SK-N-SH (cell line): ENCODE results near the gene ZNF526. TPM values are rescaled to one million over a fixed set of nuclear protein-coding genes. Genes with fewer than 3 reads are reported as not detected.

Experiments
- CTCF ChIA-PET: fragments of 300-600, 350-600 bp; formaldehyde crosslinking; extraction: SDS; loops from one replicate; lab custom pipeline; 2021; lab: Yijun Ruan, JAX
- POLR2A ChIA-PET: fragments of 350-600 bp; sonication (Branson Sonifier 250); formaldehyde crosslinking; extraction: SDS; loops from one replicate; lab custom pipeline; 2020; ENCODE audit warnings: antibody characterized with exemption, inconsistent platforms; lab: Yijun Ruan, JAX
- DNase-seq: peaks from one replicate; pipeline ENCODE4 v3.0.0; 2012
- H2AFZ ChIP-seq: fragments of 200-600 bp; sonication (generic); 2 replicates; pipeline ENCODE4 v1.8.1; 2016; ENCODE audit warnings: antibody characterized with exemption, mild to moderate bottlenecking, low read depth
- H3F3A ChIP-seq: fragments of 200-600 bp; sonication (generic); replicated peaks from 2 replicates; pipeline ENCODE3; 2016; ENCODE audit warnings: antibody characterized with exemption, mild to moderate bottlenecking; ENCODE audit not compliant: insufficient read depth
- H3K27ac ChIP-seq, 2 experiments: fragments of 200-500 bp in 1 of 2; fragments of 200-600 bp in 1 of 2; sonication (Bioruptor generic) in 1 of 2; sonication (generic), shearing (Covaris generic) in 1 of 2; 2 replicates each; pipeline versions ENCODE4 v1.5.1 to v1.6.1; 2014 to 2016; ENCODE audit warnings: low read depth in 2 of 2, inconsistent platforms in 1 of 2, low read length in 1 of 2, mild to moderate bottlenecking in 1 of 2, mixed read lengths in 1 of 2
- H3K27me3 ChIP-seq: fragments of 200-600 bp; sonication (generic), shearing (Covaris generic); 2 replicates; pipeline ENCODE4 v1.6.1; 2016; ENCODE audit warnings: mixed run types; ENCODE audit not compliant: insufficient read depth
- H3K36me3 ChIP-seq, 2 experiments: fragments of 200-500 bp in 1 of 2; fragments of 200-600 bp in 1 of 2; sonication (Bioruptor generic) in 1 of 2; sonication (generic) in 1 of 2; replicated peaks in 1 of 2; 2 replicates each; pipeline versions ENCODE3 to v1.5.1; 2014 to 2016; ENCODE audit warnings: low read length in 1 of 2, mild to moderate bottlenecking in 1 of 2; ENCODE audit not compliant: insufficient read depth in 2 of 2, control insufficient read depth in 1 of 2
- H3K4me1 ChIP-seq, 2 experiments: fragments of 200-500 bp in 1 of 2; fragments of 200-600 bp in 1 of 2; sonication (Bioruptor generic) in 1 of 2; sonication (generic), shearing (Covaris generic) in 1 of 2; 2 replicates each; pipeline versions ENCODE4 v1.5.1 to v1.6.1; 2014 to 2016; ENCODE audit warnings: low read depth in 1 of 2, low read length in 1 of 2, mixed run types in 1 of 2; ENCODE audit not compliant: insufficient read depth in 2 of 2, control insufficient read depth in 1 of 2
- H3K4me2 ChIP-seq: fragments of 200-600 bp; sonication (generic), shearing (Covaris generic); 2 replicates; pipeline ENCODE4 v1.6.1; 2017; ENCODE audit warnings: mixed run types
- H3K4me3 ChIP-seq, 2 experiments: fragments of 200-500 bp in 1 of 2; fragments of 200-600 bp in 1 of 2; sonication (Bioruptor generic) in 1 of 2; sonication (generic), shearing (Covaris generic) in 1 of 2; 2 replicates each; pipeline versions ENCODE4 v1.5.1 to v1.8.1; 2014 to 2016; ENCODE audit warnings: low read depth in 2 of 2, inconsistent platforms in 1 of 2, low read length in 1 of 2, mild to moderate bottlenecking in 1 of 2, mixed read lengths in 1 of 2, moderate library complexity in 1 of 2
- H3K79me2 ChIP-seq: fragments of 200-600 bp; sonication (generic); 2 replicates; pipeline ENCODE4 v1.8.1; 2017; ENCODE audit warnings: mild to moderate bottlenecking; ENCODE audit not compliant: insufficient read depth
- H3K9ac ChIP-seq: fragments of 200-600 bp; sonication (generic); 2 replicates; pipeline ENCODE4 v1.6.1; 2017; ENCODE audit warnings: mixed run types
- H3K9me2 ChIP-seq: fragments of 200-600 bp; sonication (generic); 2 replicates; pipeline ENCODE4 v1.6.1; 2017; ENCODE audit warnings: mixed run types
- H3K9me3 ChIP-seq: fragments of 200-600 bp; sonication (generic); 2 replicates; pipeline ENCODE4 v1.6.1; 2017; ENCODE audit warnings: mixed run types, mild to moderate bottlenecking, moderate library complexity
- H4K20me1 ChIP-seq: fragments of 200-600 bp; sonication (generic); 2 replicates; pipeline ENCODE4 v1.6.1; 2017; ENCODE audit warnings: mild to moderate bottlenecking, mixed run types; ENCODE audit not compliant: insufficient read depth
- CHD2 ChIP-seq: fragments of 150-350 bp; IDR thresholded peaks from 2 replicates; pipeline ENCODE4 v1.6.1; 2018; ENCODE audit warnings: low read length; ENCODE audit not compliant: partially characterized antibody
- ELF1 ChIP-seq: IDR thresholded peaks from 2 replicates; pipeline ENCODE4 v1.4.0; 2012
- EP300 ChIP-seq, 2 experiments: IDR thresholded peaks; 2 replicates each; pipeline versions ENCODE4 v1.4.0 to v1.6.1; 2012; ENCODE audit warnings: borderline replicate concordance in 1 of 2, low read depth in 1 of 2, low read length in 1 of 2
- EZH2phosphoT487 ChIP-seq: fragments of 200-600 bp; sonication (generic); IDR thresholded peaks from 2 replicates; pipeline ENCODE4 v1.6.1; 2017; ENCODE audit warnings: low read depth, mixed run types, mild to moderate bottlenecking, antibody characterized with exemption, moderate library complexity, borderline replicate concordance
- FOSL2 ChIP-seq: IDR thresholded peaks from 2 replicates; pipeline ENCODE4 v1.4.0; 2012; ENCODE audit warnings: low read depth, mild to moderate bottlenecking, moderate library complexity, borderline replicate concordance
- FOXM1 ChIP-seq: IDR thresholded peaks from 2 replicates; pipeline ENCODE4 v1.4.0; 2012; ENCODE audit warnings: low read depth, mild to moderate bottlenecking
- GABPA ChIP-seq: IDR thresholded peaks from 2 replicates; pipeline ENCODE4 v1.4.0; 2012; ENCODE audit warnings: low read depth, mild to moderate bottlenecking
- GATA2 ChIP-seq: sonication (generic); formaldehyde crosslinking; IDR thresholded peaks from 2 replicates; pipeline ENCODE4 v1.5.0; 2020; ENCODE audit warnings: mild to moderate bottlenecking, missing genetic modification reagents
- JUND ChIP-seq: IDR thresholded peaks from 2 replicates; pipeline ENCODE4 v1.4.0; 2012
- MEF2A ChIP-seq: IDR thresholded peaks from 2 replicates; pipeline ENCODE4 v1.4.0; 2012; ENCODE audit warnings: low read depth, borderline replicate concordance
- NFIC ChIP-seq: IDR thresholded peaks from 2 replicates; pipeline ENCODE4 v1.4.0; 2012; ENCODE audit warnings: borderline replicate concordance
- YY1 ChIP-seq: IDR thresholded peaks from 2 replicates; pipeline ENCODE4 v1.4.0; 2012; ENCODE audit warnings: low read depth, mild to moderate bottlenecking
- WGBS: methylation state at CpG from one replicate; pipeline ENCODE4 v1.1.6; 2017; ENCODE audit warnings: low lambda C conversion rate; 5-methylcytosine and 5-hydroxymethylcytosine counted together
- polyA plus RNA-seq, 3 experiments: library from polyadenylated mRNA; depleted of rRNA; stranded (reverse); fragments of >200 nt; gene quantifications; 2 replicates each; pipeline ENCODE4 v1.2.3, GENCODE V29; 2012
- TF ChIP-seq, protein P1 (sequence below): fragments of 150-350 bp; IDR thresholded peaks from 2 replicates; pipeline ENCODE4 v1.6.1; 2016; ENCODE audit warnings: mild to moderate bottlenecking, low read depth, low read length
- TF ChIP-seq, protein P2 (sequence below): IDR thresholded peaks from 2 replicates; pipeline ENCODE4 v1.4.0; 2012; ENCODE audit warnings: low read depth
- TF ChIP-seq, protein P3 (sequence below): IDR thresholded peaks from 2 replicates; pipeline ENCODE4 v1.4.0; 2012; ENCODE audit warnings: low read depth, borderline replicate concordance
- TF ChIP-seq, protein P4 (sequence below): IDR thresholded peaks from 2 replicates; pipeline ENCODE4; 2012
- TF ChIP-seq, protein P5 (sequence below): IDR thresholded peaks from 2 replicates; pipeline ENCODE4 v1.6.1; 2012; ENCODE audit warnings: mild to moderate bottlenecking, low read depth, low read length, moderate library complexity
- TF ChIP-seq, protein P6 (sequence below): fragments of 150-350 bp; IDR thresholded peaks from 2 replicates; pipeline ENCODE4 v1.6.1; 2017; ENCODE audit warnings: antibody characterized with exemption, low read length, low read depth, borderline replicate concordance

Gene ZNF526
- polyA plus RNA-seq, 1 of the 3 experiments (the other 2 are of a cell fraction): 3.5 TPM

DNA sequence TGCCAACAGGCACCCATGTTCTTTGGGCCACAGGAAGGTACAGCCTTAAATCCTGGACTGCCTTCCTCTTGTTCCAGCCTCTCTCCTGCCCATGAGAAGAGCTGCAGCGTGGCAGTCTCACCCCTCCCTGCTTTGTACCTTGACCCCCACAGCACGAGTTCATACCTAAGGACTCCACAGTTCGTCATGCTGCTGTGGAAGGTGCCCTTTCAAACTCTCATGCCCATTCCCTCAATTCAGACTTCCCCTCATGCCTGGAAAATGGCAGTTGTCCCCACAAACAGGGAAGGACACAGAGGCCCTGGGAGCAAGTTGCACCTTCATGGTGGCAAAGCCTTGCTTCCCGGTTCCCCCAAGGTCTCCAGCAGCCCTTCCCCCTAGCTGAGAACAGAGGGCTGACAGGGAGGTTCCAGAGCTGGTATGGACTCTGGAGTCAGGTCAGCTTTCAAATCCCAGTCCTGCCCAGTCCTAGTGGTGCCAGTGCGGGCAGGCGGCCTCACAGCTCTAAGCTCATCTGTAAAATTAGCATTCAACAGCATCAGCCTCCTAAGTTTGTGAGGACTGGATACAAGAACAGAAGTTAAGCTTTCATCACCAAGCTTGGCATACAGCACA, 13.7 kb downstream of the ZNF526 start:
- Histone ChIP-seq H3K27ac (no peak overlapping the region), H3K9me2 (no peaks in the 10 kb centered on the region), H2AFZ (no peak overlapping the region), H3F3A (peaks cover 16% of the 10 kb centered on the region), H4K20me1 (peaks cover 22% of the 10 kb centered on the region), H3K9me3 (no peaks in the 10 kb centered on the region), H3K4me1 (no peaks in the 10 kb centered on the region; a peak in 1 of 4 replicates), H3K27me3 (no peaks in the 10 kb centered on the region), H3K4me3 (no peak overlapping the region), H3K79me2 (peaks cover 38% of the 10 kb centered on the region), H3K9ac (no peak overlapping the region), H3K36me3 (peaks cover 26 to 71% of the 10 kb centered on the region in 2 experiments), H3K4me2 (no peak overlapping the region)
- WGBS: 91% methylated on average over 5 of the region's 6 CpGs
- TF ChIP-seq MEF2A (no peak), GATA2 (CRISPR knock-in tag) (no peak), ELF1 (no peak), EZH2phosphoT487 (no peak), FOXM1 (no peak), CHD2 (no peak), EP300 (IDR thresholded peaks at IDR 0.05; ENCODE audit: borderline replicate concordance in 1 of 2, low read depth in 1 of 2, low read length in 1 of 2) (no peak), YY1 (no peak), NFIC (no peak), FOSL2 (no peak), GABPA (no peak), JUND (no peak)
- TF ChIP-seq, protein P1, sequence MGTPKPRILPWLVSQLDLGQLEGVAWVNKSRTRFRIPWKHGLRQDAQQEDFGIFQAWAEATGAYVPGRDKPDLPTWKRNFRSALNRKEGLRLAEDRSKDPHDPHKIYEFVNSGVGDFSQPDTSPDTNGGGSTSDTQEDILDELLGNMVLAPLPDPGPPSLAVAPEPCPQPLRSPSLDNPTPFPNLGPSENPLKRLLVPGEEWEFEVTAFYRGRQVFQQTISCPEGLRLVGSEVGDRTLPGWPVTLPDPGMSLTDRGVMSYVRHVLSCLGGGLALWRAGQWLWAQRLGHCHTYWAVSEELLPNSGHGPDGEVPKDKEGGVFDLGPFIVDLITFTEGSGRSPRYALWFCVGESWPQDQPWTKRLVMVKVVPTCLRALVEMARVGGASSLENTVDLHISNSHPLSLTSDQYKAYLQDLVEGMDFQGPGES: no peak
- TF ChIP-seq, protein P2, sequence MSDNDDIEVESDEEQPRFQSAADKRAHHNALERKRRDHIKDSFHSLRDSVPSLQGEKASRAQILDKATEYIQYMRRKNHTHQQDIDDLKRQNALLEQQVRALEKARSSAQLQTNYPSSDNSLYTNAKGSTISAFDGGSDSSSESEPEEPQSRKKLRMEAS: no peak
- TF ChIP-seq, protein P3, sequence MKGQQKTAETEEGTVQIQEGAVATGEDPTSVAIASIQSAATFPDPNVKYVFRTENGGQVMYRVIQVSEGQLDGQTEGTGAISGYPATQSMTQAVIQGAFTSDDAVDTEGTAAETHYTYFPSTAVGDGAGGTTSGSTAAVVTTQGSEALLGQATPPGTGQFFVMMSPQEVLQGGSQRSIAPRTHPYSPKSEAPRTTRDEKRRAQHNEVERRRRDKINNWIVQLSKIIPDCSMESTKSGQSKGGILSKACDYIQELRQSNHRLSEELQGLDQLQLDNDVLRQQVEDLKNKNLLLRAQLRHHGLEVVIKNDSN: no peak
- TF ChIP-seq, protein P4, sequence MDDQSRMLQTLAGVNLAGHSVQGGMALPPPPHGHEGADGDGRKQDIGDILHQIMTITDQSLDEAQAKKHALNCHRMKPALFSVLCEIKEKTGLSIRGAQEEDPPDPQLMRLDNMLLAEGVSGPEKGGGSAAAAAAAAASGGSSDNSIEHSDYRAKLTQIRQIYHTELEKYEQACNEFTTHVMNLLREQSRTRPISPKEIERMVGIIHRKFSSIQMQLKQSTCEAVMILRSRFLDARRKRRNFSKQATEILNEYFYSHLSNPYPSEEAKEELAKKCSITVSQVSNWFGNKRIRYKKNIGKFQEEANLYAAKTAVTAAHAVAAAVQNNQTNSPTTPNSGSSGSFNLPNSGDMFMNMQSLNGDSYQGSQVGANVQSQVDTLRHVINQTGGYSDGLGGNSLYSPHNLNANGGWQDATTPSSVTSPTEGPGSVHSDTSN: no peak
- TF ChIP-seq, protein P5, sequence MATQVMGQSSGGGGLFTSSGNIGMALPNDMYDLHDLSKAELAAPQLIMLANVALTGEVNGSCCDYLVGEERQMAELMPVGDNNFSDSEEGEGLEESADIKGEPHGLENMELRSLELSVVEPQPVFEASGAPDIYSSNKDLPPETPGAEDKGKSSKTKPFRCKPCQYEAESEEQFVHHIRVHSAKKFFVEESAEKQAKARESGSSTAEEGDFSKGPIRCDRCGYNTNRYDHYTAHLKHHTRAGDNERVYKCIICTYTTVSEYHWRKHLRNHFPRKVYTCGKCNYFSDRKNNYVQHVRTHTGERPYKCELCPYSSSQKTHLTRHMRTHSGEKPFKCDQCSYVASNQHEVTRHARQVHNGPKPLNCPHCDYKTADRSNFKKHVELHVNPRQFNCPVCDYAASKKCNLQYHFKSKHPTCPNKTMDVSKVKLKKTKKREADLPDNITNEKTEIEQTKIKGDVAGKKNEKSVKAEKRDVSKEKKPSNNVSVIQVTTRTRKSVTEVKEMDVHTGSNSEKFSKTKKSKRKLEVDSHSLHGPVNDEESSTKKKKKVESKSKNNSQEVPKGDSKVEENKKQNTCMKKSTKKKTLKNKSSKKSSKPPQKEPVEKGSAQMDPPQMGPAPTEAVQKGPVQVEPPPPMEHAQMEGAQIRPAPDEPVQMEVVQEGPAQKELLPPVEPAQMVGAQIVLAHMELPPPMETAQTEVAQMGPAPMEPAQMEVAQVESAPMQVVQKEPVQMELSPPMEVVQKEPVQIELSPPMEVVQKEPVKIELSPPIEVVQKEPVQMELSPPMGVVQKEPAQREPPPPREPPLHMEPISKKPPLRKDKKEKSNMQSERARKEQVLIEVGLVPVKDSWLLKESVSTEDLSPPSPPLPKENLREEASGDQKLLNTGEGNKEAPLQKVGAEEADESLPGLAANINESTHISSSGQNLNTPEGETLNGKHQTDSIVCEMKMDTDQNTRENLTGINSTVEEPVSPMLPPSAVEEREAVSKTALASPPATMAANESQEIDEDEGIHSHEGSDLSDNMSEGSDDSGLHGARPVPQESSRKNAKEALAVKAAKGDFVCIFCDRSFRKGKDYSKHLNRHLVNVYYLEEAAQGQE: no peak
- TF ChIP-seq, protein P6, sequence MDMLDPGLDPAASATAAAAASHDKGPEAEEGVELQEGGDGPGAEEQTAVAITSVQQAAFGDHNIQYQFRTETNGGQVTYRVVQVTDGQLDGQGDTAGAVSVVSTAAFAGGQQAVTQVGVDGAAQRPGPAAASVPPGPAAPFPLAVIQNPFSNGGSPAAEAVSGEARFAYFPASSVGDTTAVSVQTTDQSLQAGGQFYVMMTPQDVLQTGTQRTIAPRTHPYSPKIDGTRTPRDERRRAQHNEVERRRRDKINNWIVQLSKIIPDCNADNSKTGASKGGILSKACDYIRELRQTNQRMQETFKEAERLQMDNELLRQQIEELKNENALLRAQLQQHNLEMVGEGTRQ: no peak
- CTCF ChIA-PET: interaction anchor here (0.9 to 3.0 kb wide), 5 partner anchors 8 to 125 kb away, joined by 3 to 21 read pairs (median 4); partner anchors contain the start of gene GSK3A
- DNase-seq: no peak
- POLR2A ChIA-PET: interaction anchor here (0.6 to 2.4 kb wide), 3 partner anchors 9 to 29 kb away, joined by 3 to 8 read pairs (median 3); partner anchors contain the start of gene GSK3A
